HG03159 (cell line): ENCODE results near the gene CPSF3.

ENCODE experiments used
- ATAC-seq: cut with Tn5 transposase; IDR thresholded peaks from one replicate; pipeline ENCODE4 v1.9.1; 2021; ENCODE audit warnings: mild to moderate bottlenecking, moderate library complexity; ENCODE audit not compliant: unreplicated experiment

The CPSF3 gene

DNA sequence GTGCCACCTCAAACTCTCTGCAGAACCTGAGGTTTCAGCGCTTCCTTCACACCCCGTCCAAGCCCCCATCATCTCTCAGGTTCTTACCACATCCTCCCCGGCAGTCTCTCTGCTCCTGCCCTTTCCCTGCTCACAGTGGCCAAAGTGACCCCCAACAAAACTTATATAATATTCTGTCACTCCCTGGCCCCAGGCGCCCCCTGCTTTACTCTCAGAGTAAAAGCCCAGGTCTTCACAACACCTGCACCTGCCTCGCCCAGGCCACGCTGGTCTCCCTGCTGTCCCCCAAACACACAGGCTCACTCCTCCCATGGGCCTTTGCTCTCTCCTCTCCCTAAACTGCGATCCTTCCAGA is 6.5 kb upstream of the CPSF3 start:
- no peak for ATAC-seq

- no peak for ATAC-seq
Measured at GRCh38 chr2:9417725-9418124, 5.7 kb upstream of the CPSF3 start.

- no peak for ATAC-seq
Measured at GRCh38 chr2:9418746-9419145, 4.7 kb upstream of the CPSF3 start.

- no peak for ATAC-seq
Measured at GRCh38 chr2:9419541-9419940, 3.9 kb upstream of the CPSF3 start.

- ATAC-seq = no peak
Measured at GRCh38 chr2:9420495-9420894, 3.0 kb upstream of the CPSF3 start.

GRCh38 chr2:9422321-9423099 is 944 bp upstream of the CPSF3 start:
- peak; percentile 35 for ATAC-seq

DNA sequence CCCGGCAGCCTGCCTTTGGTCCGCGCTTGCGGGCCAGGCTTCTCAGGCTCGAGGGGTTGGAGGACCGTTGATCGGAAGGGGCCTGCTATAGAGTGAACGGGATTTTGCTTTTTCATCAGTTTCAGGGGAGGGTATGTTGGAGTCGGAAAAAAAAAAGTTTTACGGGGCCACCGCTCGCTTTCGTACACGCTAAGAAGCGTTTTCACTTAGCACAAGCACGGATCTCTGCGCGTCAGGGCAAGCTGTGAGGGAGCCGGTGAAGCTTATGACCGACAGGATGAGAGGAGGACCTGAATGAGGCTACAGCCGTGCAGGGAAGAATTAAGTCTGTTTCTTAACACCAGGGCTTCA is 443 bp downstream of the CPSF3 start:
- peak; percentile 10 for ATAC-seq

DNA sequence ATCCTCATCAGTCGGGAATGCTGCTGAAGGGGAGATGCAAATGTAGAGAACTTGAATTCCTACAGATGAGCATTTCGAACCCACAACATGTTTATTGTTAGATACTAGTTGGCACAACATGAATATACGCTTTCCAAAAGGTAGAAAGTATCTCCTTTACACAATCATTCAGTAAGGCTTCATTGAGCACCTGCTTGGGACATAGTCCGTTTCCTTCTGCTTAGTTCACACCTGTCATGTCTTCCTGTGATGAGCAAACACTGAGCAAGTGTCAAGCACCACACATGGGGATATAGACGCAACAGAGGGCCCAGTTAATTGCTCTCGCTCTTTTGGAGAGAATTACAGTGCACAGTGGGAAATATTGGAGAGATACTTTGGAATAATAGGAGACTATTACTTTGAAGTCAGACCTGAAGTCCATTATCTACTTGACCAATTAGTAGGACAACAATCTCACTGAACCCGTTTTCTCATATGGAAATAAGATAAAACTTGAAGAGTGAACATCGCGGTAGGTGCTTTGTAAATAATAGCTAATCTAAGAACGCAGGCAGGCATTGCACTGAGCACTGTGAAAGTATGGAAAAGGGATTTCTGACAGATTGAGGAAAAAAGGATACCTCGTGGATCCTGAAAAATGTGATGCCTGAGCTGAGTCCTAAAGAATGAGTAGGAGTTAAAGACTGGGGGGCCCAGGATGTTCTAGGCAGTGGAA is 1.2 kb downstream of the CPSF3 start:
- ATAC-seq = no peak

- no peak for ATAC-seq
Measured at GRCh38 chr2:9428965-9429577, 5.6 kb downstream of the CPSF3 start.

DNA sequence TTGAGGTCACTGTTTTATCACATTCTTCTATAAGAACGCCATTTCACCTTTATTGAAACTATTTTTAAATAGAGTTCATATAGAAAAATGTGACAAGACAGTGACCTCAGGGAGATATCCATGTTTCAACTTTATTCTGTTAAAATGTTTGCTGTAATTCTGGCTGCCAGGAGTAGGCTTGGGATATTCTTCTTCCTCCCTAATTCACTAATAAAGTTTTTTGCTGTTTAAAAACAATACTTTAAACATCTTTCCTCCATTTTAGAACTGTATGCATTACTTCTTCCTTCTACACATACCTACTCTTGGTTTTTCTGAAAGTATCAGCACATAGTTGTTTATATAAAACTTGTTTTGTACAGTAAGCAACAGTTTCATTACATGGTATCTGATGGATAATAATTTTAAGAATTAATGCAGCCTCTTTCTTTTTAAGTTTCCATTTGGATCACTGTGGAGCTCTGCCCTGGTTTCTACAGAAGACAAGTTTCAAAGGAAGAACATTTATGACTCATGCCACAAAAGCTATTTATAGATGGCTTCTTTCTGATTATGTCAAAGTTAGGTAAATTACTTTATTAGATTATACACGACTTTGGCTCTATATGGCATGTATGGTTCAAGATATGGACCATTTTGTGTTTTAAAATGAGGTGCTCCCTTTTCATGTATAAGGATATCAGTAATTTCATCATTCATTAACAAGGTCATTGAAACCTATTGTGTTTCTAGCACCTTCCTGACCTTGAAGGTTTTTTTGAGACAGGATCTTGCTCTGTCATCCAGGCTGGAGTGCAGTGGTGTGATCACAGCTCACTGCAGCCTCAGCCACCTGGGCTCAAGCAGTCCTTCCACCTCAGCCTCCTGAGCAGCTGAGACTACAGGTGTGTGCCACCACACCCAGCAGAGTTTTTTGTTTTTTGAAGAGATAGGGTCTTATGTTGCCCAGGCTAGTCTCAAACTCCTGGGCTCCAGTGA is 7.2 kb downstream of the CPSF3 start:
- no peak for ATAC-seq

DNA sequence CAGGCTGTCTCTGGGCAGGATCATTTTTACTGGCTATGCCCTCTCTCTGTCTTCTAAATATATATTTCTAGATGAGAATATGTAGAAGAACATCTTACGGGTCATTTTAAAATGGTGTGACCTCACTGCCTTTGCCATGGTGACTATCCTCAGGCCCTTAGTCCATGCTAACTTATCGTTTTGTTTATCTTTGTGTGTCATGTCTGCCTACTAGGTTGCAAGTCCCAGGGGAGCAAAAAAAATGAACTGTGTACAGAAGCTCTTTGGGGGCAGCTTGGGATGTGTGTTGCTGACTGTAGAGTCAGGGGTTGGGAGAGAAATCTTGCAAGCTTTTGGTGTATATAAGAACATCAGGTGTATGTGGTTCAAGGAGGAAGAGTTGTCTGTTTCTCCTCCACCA is 11.0 kb downstream of the CPSF3 start:
- ATAC-seq = no peak

DNA sequence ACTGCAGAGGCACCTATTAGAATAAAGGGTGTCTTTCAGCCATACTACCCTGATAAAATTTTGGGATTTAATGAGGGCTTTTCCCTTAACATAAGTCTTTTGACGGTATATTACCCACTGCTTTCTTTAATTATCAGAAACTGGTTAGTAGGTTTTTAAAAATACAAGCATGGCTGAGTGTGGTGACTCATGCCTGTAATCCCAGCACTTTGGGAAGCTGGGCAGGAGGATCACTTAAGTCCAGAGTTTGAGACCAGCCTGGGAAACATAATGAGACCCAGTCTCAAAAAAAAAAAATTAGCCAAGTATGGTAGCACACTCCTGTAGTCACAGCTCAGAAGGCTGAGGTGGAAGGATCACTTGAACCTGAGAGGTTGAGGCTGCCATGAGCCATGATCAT is 16.1 kb downstream of the CPSF3 start:
- ATAC-seq = no peak

DNA sequence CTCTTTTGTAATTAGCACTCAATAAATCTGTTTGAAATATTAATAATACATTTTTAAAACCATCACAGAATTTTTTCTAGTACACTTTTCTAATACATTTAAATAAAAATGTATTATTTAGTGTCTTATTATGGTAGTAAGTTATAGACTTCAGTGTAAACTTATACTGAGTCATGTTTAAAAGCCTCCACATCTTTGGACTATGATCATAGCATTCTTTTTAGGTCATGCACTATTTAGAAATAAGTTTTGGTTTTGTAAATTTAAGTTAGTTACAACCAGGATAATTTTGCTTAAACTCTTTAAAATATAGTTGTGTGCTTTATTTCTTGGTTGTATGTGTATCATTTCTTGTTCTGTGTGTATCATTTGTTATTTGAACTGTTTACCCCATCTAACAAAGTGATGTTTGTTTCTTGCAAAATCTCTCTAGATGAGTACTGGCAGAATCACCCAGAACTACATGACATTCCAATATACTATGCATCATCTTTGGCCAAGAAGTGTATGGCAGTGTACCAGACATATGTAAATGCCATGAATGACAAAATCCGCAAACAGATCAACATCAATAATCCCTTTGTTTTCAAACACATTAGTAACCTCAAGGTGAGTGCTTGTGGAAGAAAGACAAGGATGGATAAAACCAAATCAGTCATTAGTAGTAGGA is 16.7 kb downstream of the CPSF3 start:
- no peak for ATAC-seq

DNA sequence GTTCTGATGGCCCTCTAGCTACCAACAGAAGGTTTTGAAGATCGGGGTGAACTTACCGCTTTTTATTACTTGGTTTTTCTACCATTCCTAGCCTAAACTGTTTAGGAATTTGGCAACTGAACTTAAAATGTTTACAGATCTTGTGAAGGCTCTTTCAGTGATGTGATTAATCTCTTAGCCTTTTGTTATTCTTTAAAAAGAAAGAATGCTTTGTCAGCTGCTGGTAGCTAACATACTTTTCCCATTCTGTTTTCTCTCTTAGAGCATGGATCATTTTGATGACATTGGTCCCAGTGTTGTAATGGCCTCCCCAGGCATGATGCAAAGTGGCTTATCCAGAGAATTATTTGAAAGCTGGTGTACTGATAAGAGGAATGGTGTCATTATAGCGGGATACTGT is 18.1 kb downstream of the CPSF3 start:
- no peak for ATAC-seq

- no peak for ATAC-seq
Measured at GRCh38 chr2:9443526-9443925, 20.1 kb downstream of the CPSF3 start.

- no peak for ATAC-seq
Measured at GRCh38 chr2:9445089-9445488, 21.6 kb downstream of the CPSF3 start.

DNA sequence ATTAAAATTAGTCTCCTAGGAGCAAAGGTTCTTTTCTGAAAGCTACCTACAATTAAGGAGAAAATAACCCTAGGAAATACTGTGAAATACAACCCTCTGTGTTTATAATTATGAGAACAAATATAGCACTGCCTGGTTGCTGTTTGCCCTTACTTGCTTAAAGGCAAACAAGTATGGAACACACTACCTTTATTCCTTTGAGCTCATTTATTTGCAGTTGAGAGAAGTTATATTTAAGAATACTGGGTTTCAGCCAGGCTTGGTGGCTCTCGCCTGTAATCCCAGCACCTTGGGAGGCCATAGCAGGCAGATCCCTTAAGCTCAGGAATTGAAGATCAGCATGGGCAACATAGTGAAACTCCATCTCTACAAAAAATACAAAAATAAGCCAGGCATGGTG is 27.8 kb downstream of the CPSF3 start:
- ATAC-seq = no peak

DNA sequence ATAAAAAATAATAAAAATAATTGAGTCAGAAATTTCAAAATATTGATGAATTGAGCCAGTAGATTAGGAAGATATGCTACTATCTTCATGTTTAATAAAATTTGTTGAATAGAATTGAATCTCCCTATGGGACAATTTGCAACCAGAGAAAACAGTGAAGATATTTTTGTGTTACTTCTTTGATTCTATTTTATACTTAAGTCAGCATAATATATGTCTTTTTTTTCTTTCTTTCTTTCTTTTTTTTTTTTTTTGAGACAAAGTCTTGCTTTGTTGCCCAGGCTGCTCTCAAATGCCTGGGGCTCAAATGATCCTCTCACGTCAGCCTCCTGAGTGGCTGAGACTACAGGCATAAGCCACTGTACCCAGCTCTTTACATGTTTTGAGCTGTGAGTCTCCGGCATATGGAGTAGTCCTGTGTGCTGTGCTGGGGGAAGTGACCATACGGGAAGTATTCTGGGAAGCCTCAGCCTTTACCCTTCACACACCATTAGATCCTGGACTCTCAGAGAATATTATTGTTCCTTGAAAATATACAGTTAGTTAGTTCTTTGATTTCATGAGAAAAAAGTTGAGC is 37.1 kb downstream of the CPSF3 start:
- no peak for ATAC-seq

- ATAC-seq = no peak
Measured at GRCh38 chr2:9461079-9461478, 37.6 kb downstream of the CPSF3 start.

DNA sequence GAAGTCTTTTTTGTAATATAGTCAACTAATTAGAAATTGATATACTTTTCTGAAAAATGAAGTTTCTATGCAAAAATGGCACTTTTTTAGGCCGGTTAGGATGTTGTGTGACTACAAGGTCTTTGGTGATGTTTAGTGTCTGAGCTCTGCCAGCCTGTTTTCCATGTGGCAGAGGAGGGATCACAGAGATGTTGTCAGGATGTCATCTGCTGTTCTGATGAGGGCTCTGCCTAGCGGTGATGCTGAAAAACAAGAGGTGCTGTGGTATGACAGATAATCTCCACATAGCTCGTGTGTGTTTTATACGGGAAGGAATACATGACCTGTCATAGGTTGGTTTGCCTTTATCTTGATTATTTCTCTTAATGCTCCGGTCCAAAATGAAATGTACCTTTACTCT is 38.9 kb downstream of the CPSF3 start:
- ATAC-seq = no peak
